Tongue (tissue), 2 donors: ENCODE measurements around the gene KRTAP1-4. TPM values are rescaled to one million over a fixed set of nuclear protein-coding genes. Genes with fewer than 3 reads are reported as not detected.
A peak's percentile ranks its signal among the peaks of the same experiment; 100 is the strongest.
"Not testable (repeated sequence)": the region's sequence is repeated elsewhere in the genome, so short reads cannot be mapped to it uniquely, and the experiment has no call there.

Experiments
- DNase-seq: peaks from one replicate; pipeline ENCODE4 v3.0.0-alpha.2; 2015
- total RNA-seq: library from RNA; depleted of rRNA; stranded (reverse); fragments of >200 nt; gene quantifications from one replicate; pipeline ENCODE4 v1.2.3, GENCODE V29; 2014

Gene KRTAP1-4
- total RNA-seq, 1 donor from 2014 or later = not detected

DNA sequence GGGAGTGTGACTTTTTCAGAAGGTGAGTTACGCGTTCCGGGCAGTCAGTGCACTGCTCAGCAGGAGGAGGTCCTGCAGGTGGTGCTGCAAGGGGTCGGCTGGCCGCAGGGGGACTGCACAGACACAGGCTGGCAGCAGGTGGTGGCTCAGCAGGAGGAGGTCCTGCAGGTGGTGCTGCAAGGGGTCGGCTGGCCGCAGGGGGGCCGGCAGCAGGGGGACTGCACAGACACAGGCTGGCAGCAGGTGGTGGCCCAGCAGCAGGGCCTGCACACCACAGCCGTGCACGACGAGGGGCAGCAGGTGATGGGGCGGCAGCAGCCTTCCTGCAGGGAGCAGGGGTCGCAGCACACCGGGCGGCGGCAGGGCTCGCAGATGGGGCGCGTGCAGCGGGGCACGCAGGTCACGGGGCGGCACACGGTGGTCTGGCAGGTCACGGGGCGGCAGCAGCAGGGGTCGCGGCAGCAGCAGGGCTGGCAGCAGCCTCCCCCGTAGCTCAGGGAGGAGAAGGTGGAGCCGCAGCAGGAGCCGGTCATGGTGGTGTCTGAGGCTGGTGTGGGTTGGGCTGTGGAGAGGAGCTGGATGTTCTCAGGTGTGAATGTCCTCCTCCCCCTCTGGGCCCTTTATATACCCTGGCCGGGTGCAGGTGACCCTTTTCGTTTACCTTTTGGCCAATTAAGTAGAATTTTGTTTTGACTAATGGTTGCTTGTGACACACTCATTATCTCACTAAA is 16.9 kb upstream of the KRTAP1-4 start, which contains the start of gene KRTAP2-1:
Gene KRTAP2-1 (minus strand): TSS at position 582 of the 731 bp plus-strand sequence. CDS start 49 bp downstream, at position 533.
- DNase-seq = not testable (repeated sequence)

DNA sequence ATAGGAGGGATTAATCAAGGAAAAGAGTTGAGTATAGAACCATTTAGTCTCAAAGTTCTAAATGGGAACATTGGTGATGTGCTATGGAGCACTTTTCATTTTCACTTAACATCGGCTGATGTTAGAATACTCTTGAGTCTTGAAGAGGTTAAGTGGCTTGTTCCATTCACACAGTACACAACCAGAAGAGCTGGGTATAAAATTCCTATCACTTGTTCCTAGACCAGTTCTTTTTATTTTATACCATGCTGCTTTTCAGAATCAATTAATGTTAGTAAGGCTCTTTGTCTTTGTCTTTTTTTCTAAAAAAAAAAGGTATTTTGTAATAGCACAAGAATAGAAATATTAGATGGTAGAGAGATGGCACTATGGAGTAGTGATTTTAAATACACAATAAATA is 13.0 kb upstream of the KRTAP1-4 start:
- DNase-seq = no peak

- peak; percentile 86 for DNase-seq
These were observed 11.0 kb upstream of the KRTAP1-4 start, which contains the start of gene KRTAP1-1 for GRCh38 chr17:41040783-41041571. TSS of gene KRTAP1-1 (minus strand) at chr17:41041450. CDS start at chr17:41041397, 53 bp downstream.

DNA sequence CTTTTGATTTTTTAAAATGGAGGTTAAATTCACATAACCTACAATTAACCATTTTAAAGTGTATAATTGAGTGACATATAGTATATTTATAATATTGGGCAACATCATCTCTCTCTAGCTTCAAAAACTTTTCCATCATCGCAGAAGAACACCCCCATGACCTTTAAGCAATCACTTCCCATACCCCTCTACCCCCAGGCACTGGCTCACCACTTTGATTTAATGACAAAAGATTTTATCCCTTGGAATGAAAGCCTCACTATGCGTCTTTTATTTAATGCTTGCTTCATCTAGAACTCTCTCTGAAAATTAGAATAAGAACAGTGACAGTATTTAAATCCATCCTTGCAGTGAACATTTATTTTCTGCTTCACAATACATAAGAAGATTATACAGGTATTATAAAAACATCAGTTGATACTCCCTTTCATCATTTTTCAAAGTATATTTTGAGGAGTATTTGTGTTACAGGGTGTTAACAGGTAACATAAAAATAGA is 7.9 kb upstream of the KRTAP1-4 start:
- DNase-seq = no peak

- peak; percentile 74 for DNase-seq
These were observed 4.4 kb upstream of the KRTAP1-4 start, which contains the start of gene KRTAP1-3 for GRCh38 chr17:41034346-41034935. TSS of gene KRTAP1-3 (minus strand) at chr17:41034874. CDS start at chr17:41034821, 53 bp downstream.

- DNase-seq = peak; percentile 77
These were observed 3.1 kb downstream of the KRTAP1-4 start, which contains the start of gene KRTAP1-5 for GRCh38 chr17:41026715-41027471. TSS of gene KRTAP1-5 (minus strand) at chr17:41027208. CDS start at chr17:41027155, 53 bp downstream.

DNA sequence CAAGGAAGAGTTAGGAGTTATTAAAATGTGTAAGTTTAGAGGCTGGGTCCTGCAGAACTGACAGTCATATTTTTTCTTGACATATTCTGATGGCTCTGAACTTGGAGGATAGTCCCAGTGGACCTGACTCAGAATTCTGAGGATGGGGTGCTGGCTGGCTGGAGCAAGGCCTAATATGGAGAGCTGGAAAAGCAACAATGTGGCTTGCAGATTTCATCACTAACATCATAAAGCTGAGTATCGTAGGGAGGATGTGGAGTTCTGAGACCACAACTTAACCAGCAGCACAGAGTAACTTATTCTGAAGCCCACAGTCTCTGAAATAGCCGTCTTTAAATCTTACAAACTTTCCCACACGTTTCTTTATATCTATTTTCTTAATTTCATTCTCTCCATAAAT is 5.3 kb downstream of the KRTAP1-4 start:
- DNase-seq = no peak

DNA sequence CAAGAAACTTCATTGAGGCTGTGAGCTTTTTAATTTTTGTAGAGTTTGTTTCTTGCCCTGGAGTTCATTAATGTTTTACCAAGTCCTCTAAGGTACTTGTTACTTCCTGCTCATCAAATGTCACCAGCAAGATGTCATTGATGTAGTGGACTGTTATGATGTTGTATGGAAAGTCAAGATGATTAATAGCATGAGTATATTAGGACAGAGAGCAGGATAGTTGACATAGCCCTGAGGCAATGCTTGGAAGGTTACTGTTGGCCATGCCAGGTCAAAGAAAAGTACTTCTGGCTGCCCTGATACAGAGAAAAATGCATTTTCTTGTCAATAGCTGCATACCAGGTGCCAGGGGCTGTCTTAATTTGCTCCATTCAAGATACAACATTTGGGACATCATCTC is 9.7 kb downstream of the KRTAP1-4 start:
- no peak for DNase-seq

- DNase-seq = no peak
These were observed 10.6 kb downstream of the KRTAP1-4 start for GRCh38 chr17:41019415-41019814.

DNA sequence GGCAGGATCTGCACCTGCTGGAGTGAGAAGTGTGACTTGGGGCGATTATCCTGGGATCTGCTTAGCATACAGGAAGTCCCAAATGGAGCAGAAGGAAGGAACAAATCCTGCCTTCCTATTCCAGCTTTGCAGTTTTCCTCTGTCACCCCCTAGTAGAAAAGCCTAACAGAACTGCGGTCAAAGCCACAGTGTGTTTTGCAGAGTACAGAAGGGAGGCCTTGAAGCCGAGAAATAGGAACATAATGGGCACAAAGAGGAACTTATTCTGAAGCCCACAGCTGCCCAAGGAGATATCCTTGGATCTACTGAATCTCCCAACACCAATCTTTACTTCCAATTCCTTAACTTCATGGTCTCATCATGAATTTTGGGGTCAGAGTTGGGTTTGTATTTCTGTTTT is 11.5 kb downstream of the KRTAP1-4 start:
- no peak for DNase-seq

- DNase-seq = no peak
These were observed 13.3 kb downstream of the KRTAP1-4 start for GRCh38 chr17:41016578-41017215.

GRCh38 chr17:41015454-41015853 is 14.5 kb downstream of the KRTAP1-4 start:
- DNase-seq = no peak

- DNase-seq = peak; percentile 73
These were observed 16.4 kb downstream of the KRTAP1-4 start for GRCh38 chr17:41013606-41014005.

GRCh38 chr17:41013181-41013580 is 16.8 kb downstream of the KRTAP1-4 start:
- DNase-seq = no peak

- DNase-seq = peak; percentile 44
These were observed 17.5 kb downstream of the KRTAP1-4 start for GRCh38 chr17:41012326-41013120.

DNA sequence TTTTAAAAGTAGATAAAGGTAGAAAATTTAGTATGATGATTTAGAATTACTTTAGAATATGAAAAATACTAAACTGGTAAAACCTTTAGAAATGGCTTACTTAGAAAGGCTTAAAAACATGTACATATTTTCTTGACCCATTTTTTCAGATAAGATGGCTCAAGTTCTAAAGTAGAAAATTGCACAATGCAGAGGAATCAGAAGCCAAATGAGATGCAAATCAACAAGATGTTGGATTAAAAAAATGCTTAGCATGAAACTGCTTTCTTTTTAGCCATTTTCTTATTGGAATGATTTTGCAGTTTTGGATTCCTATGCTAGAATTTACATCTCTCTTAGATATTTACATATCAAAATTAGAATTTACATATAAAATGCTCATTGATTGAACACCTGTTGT is 19.6 kb downstream of the KRTAP1-4 start:
- no peak for DNase-seq

DNA sequence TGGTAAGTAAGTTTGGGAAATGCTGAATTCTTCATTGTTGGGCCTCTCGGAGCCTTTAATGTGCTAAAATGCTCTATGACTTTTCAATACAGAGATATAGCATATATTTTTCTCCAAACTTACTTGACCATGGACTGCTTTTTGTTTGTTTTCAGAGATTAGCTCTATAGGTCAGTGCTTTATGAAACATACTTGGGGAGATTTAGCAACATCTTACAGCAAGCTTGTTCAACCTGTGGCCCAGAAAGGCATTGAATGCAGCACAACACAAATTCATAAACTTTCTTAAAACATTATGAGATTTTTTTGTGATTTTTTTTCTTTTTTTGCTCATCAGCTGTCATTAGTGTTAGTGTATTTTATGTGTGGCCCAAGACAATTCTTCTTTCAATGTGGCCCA is 20.1 kb downstream of the KRTAP1-4 start:
- no peak for DNase-seq

DNA sequence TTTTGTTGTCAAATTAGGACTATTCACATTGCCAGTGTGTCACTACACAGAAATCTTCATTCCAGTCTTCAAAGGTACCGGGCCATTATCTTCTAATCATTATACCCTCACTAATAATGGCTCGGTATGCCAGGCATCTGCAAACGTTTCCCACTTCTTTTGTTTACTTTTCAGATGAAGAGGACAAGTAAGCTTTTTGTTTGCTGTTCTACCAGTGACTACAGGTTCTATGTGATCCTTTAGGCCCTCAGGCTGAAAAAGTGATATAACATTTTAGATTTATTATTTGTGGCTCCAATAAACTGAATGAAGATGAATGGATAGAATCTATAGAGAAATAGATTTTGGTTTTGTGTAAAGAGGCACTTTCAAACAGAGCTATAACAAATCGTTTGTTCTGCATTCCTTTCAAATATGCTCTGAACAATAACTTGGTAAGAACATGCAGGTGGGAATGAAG is 20.7 kb downstream of the KRTAP1-4 start:
- DNase-seq = no peak

DNA sequence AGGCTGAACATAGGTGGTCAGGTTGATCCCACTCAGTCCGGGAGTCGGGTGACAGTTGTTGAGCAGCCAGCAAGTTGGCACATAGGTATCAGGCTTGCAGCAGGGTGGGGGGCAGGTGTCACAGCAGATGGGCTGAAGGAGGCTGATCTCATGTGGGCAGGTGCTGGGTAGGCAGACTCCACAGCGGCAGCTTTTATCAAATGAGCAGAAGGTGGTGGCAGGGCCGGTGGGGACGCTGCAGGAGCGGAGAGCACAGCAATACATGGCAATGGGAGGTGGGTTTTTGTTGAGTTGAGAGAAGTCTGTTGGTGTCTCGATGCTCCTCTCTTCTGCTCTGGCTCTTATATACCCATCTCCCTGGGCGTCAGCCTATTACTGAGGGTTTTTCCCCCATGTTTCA is 21.2 kb downstream of the KRTAP1-4 start, which contains the start of gene KRTAP3-1:
Gene KRTAP3-1 (minus strand): TSS at position 318 of the 400 bp plus-strand sequence. CDS start 54 bp downstream, at position 264.
- DNase-seq = peak; percentile 16

DNA sequence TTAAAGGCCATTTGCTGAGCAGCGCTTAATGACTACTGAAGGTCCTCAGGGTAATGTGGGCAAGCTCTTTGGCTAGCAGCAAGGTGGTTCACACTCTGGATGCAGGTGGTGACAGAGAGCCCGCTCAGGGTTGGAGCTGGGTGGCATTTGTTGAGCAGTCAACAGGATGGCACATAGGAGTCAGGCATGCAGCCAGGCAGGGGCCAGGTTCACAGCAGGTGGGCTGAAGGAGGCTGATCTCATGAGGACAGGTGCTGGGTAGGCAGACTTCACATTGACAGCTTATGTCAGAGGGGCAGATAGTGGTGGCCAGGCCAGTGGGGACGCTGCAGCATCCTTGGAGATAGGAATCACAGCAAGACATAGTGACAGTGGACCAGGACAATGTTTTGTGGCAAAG is 25.6 kb downstream of the KRTAP1-4 start:
- DNase-seq = peak; percentile 27
